ENCODE measurements around the gene RERE.

- TF ChIP-seq CTCF (IDR thresholded peaks at IDR 0.05; ENCODE audit: borderline replicate concordance, extremely low read depth, low read length, poor library complexity, severe bottlenecking) (no peak), EZH2 (IDR thresholded peaks at IDR 0.05; ENCODE audit: borderline replicate concordance, low read depth, low read length, severe bottlenecking) (no peak)
These were observed 441.0 kb downstream of the RERE start for GRCh38 chr1:8376358-8376840.
